Panc1 (cell line): ENCODE data around the gene GP9. TPM values are rescaled to one million over a fixed set of nuclear protein-coding genes. Genes with fewer than 3 reads are reported as not detected.

ENCODE experiments used
- ATAC-seq: fragments of 200-7000 bp; cut with Tn5 transposase; 2 replicates; pipeline ENCODE4 v1.9.1; 2020; ENCODE audit warnings: mild to moderate bottlenecking, moderate library complexity
- BruUV-seq: library from RNA; stranded (reverse); fragments of 400-500 nt; replicated peaks from 2 replicates; lab custom pipeline; 2021; lab: Mats Ljungman, UMichigan
- CTCF ChIA-PET: fragments of 300-600 bp; sonication (Branson Sonifier 250); formaldehyde crosslinking; loops from one replicate; lab custom pipeline; 2022; ENCODE audit warnings: antibody characterized with exemption; lab: Charles Lee
- POLR2A ChIA-PET: fragments of 300-600 bp; sonication (Branson Sonifier 250); formaldehyde crosslinking; loops from one replicate; lab custom pipeline; 2022; ENCODE audit warnings: antibody characterized with exemption; lab: Charles Lee
- DNase-seq: peaks from one replicate; pipeline ENCODE4 v3.0.0-alpha.2; 2010; ENCODE audit warnings: low read depth, low spot score
- H3K27ac ChIP-seq: 2 replicates; pipeline ENCODE4 v1.5.1; 2011; ENCODE audit warnings: mild to moderate bottlenecking, low read length, inconsistent platforms
- H3K27me3 ChIP-seq: fragments of 200-500 bp; sonication (Bioruptor generic); 2 replicates; pipeline ENCODE4 v1.6.0; 2014; ENCODE audit warnings: low read length, inconsistent platforms; ENCODE audit not compliant: control insufficient read depth, insufficient read depth
- H3K36me3 ChIP-seq: fragments of 200-500 bp; sonication (Bioruptor generic); 2 replicates; pipeline ENCODE4 v1.5.1; 2014; ENCODE audit warnings: inconsistent platforms, mild to moderate bottlenecking, low read length, moderate library complexity; ENCODE audit not compliant: control insufficient read depth, insufficient read depth
- H3K4me1 ChIP-seq: 2 replicates; pipeline ENCODE4 v1.5.1; 2011; ENCODE audit warnings: inconsistent platforms, mild to moderate bottlenecking, low read length, moderate library complexity; ENCODE audit not compliant: control insufficient read depth, insufficient read depth
- H3K4me3 ChIP-seq, 2 experiments: 2 replicates each; pipeline ENCODE4 v1.5.1; 2011 to 2012; ENCODE audit warnings: low read depth in 2 of 2, low read length in 2 of 2, mild to moderate bottlenecking in 2 of 2, inconsistent platforms in 1 of 2, moderate library complexity in 1 of 2
- H3K9me3 ChIP-seq: fragments of 200-500 bp; sonication (Bioruptor generic); 2 replicates; pipeline ENCODE4 v1.5.1; 2014; ENCODE audit warnings: low read depth, mild to moderate bottlenecking, inconsistent platforms, low read length, moderate library complexity; ENCODE audit not compliant: control insufficient read depth, insufficient read depth
- CTCF ChIP-seq: fragments of 450-650 bp; IDR thresholded peaks from 2 replicates; pipeline ENCODE4 v1.5.1; 2017; ENCODE audit warnings: mild to moderate bottlenecking
- POLR2AphosphoS5 ChIP-seq: IDR thresholded peaks from 2 replicates; pipeline ENCODE4 v1.6.1; 2012; ENCODE audit warnings: mild to moderate bottlenecking, low read depth, low read length, moderate library complexity
- REST ChIP-seq, 2 experiments: IDR thresholded peaks; 2 replicates each; pipeline ENCODE4 v1.6.1; 2011 to 2012; ENCODE audit warnings: low read depth in 2 of 2, control low read depth in 1 of 2, low read length in 1 of 2, mild to moderate bottlenecking in 1 of 2, moderate library complexity in 1 of 2; ENCODE audit not compliant: insufficient read depth in 1 of 2
- SIN3A ChIP-seq: IDR thresholded peaks from 2 replicates; pipeline ENCODE4 v1.6.1; 2012; ENCODE audit warnings: low read depth, mild to moderate bottlenecking, low read length, moderate library complexity, borderline replicate concordance; ENCODE audit not compliant: insufficient read depth
- TCF7L2 ChIP-seq: IDR thresholded peaks from 2 replicates; pipeline ENCODE4 v1.6.1; 2011; ENCODE audit warnings: mild to moderate bottlenecking, low read depth, low read length, inconsistent platforms
- in situ Hi-C: cut with HindIII; loops from 2 replicates; pipeline ENCODE4 v1.10.0; 2016; ENCODE audit warnings: low sequenced_read_pairs, low pct_unique_long_range_greater_than_20kb
- intact Hi-C: fragments of 100-400 bp; cut with micrococcal nuclease; formaldehyde crosslinking; loops from one replicate; pipeline ENCODE4 v1.10.0; 2022; ENCODE audit not compliant: unreplicated experiment
- total RNA-seq: library from RNA; stranded (reverse); gene quantifications from one replicate; pipeline ENCODE4 v1.2.1, GENCODE V29; 2021; ENCODE audit not compliant: unreplicated experiment

The GP9 gene
- total RNA-seq, 1 experiment from 2014 or later, result not detected

- intact Hi-C loops (loop anchor here (10.0 kb wide), 1 partner anchor 107 kb away; no protein-coding TSS in a partner anchor), in situ Hi-C loops (no loop called here)
- ChIA-PET CTCF (no interaction called here), POLR2A (interaction anchor here (0.6 kb wide), 1 partner anchor 135 kb away, joined by 4 read pairs; no protein-coding TSS in a partner anchor)
- no peaks in the 10 kb centered on the region for H3K9me3 ChIP-seq
- peaks cover under 1% of the 10 kb centered on the region; the same call in 1 of the 2 replicates for H3K4me1 ChIP-seq
- no peaks in the 10 kb centered on the region for H3K27me3 ChIP-seq
- no peaks in the 10 kb centered on the region for H3K36me3 ChIP-seq
- BruUV-seq, result no TSS peak
- no peak overlapping the region for H3K27ac ChIP-seq
- no peak overlapping the region for H3K4me3 ChIP-seq
- ATAC-seq, result no peak
- TF ChIP-seq TCF7L2 (no peak), CTCF (no peak), SIN3A (no peak), POLR2AphosphoS5 (no peak), REST (IDR thresholded peaks at IDR 0.05; ENCODE audit: insufficient read depth in 1 of 2, low read depth in 2 of 2, low read length in 1 of 2) (no peak)
- no peak for DNase-seq
Measured at GRCh38 chr3:129082026-129082425, 21.4 kb downstream of the GP9 start.

- ChIA-PET POLR2A (interaction anchor here (0.7 kb wide), 1 partner anchor 141 kb away, joined by 17 read pairs; no protein-coding TSS in a partner anchor), CTCF (interaction anchor here (0.6 kb wide), 2 partner anchors 22 to 68 kb away, joined by 3 to 8 read pairs; no protein-coding TSS in a partner anchor)
- in situ Hi-C loops (no loop called here), intact Hi-C loops (loop anchor here (10.0 kb wide), 1 partner anchor 110 kb away; no protein-coding TSS in a partner anchor)
- H3K4me3 ChIP-seq, result no peak overlapping the region
- no peaks in the 10 kb centered on the region for H3K9me3 ChIP-seq
- no peak overlapping the region for H3K27ac ChIP-seq
- H3K36me3 ChIP-seq, result no peaks in the 10 kb centered on the region
- ATAC-seq (no peak), DNase-seq (no peak)
- H3K4me1 ChIP-seq, result peaks cover 4% of the 10 kb centered on the region
- TF ChIP-seq TCF7L2 (no peak), REST (IDR thresholded peaks at IDR 0.05; ENCODE audit: insufficient read depth in 1 of 2, low read depth in 2 of 2, low read length in 1 of 2) (no peak), CTCF (no peak), POLR2AphosphoS5 (no peak), SIN3A (no peak)
- no TSS peak for BruUV-seq
- H3K27me3 ChIP-seq, result no peaks in the 10 kb centered on the region
Measured at GRCh38 chr3:129084501-129084900, 23.9 kb downstream of the GP9 start.
